ENCODE data around the gene PATJ.
"Not testable (repeated sequence)": the region's sequence is repeated elsewhere in the genome, so short reads cannot be mapped to it uniquely, and the experiment has no call there.

Gene PATJ

DNA sequence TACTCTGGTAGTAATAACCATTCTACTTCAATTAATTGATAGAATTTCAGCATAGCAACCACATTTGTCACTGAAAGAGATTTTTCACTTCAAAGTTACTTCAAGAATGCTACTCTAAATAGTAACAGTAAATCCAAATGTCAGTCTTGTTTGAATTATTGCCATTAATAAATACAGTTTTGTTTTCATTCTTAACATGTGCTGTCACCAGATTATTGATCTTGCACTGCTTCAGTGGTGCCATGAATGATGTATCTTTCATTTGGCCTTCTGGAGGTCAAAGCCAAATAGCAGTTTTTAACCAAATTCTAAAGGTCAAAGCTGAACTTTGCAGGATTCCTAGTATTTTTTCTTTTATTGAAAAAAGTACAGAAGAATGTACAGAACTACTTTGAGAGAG lies 199.5 kb downstream of the PATJ start:
- TF ChIP-seq, protein P1, sequence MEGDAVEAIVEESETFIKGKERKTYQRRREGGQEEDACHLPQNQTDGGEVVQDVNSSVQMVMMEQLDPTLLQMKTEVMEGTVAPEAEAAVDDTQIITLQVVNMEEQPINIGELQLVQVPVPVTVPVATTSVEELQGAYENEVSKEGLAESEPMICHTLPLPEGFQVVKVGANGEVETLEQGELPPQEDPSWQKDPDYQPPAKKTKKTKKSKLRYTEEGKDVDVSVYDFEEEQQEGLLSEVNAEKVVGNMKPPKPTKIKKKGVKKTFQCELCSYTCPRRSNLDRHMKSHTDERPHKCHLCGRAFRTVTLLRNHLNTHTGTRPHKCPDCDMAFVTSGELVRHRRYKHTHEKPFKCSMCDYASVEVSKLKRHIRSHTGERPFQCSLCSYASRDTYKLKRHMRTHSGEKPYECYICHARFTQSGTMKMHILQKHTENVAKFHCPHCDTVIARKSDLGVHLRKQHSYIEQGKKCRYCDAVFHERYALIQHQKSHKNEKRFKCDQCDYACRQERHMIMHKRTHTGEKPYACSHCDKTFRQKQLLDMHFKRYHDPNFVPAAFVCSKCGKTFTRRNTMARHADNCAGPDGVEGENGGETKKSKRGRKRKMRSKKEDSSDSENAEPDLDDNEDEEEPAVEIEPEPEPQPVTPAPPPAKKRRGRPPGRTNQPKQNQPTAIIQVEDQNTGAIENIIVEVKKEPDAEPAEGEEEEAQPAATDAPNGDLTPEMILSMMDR (IDR thresholded peaks at IDR 0.05; ENCODE audit: extremely low read depth, missing control alignments): no peak

DNA sequence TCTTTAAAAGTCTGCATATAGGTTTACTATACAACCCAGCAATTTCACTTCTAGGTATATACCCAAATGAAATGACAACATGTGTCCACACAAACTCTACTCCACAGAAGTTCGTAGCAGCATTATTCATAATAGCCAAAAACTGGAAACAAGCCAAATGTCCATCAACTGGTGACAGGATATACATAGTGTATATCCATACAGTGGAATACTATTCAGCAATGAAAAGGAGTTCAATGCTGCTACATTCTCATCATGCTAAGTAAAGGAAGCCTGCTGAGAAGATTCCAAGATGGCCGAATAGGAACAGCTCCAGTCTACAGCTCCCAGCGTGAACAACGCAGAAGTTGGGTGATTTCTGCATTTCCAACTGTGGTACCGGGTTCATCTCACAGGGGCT lies 200.6 kb downstream of the PATJ start:
- TF ChIP-seq, protein P1 (IDR thresholded peaks at IDR 0.05; ENCODE audit: extremely low read depth, missing control alignments): no peak
- no peak for DNase-seq (ENCODE audit: low spot score)

More for the DNA sequence above, 199.5 kb downstream of the PATJ start:
- no peak for DNase-seq (ENCODE audit: low spot score)

DNA sequence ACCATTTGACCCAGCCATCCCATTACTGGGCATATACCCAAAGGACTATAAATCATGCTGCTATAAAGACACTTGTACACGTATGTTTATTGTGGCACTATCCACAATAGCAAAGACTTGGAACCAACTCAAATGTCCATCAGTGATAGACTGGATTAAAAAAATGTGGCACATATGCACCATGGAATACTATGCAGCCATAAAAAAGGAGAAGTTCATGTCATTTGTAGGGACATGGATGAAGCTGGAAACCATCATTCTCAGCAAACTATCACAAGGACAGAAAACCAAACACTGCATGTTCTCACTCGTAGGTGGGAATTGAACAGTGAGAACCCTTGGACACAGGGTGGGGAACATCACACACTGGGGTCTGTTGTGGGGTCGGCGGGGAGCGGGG lies 206.4 kb downstream of the PATJ start:
- DNase-seq (ENCODE audit: low spot score): not testable (repeated sequence)

DNA sequence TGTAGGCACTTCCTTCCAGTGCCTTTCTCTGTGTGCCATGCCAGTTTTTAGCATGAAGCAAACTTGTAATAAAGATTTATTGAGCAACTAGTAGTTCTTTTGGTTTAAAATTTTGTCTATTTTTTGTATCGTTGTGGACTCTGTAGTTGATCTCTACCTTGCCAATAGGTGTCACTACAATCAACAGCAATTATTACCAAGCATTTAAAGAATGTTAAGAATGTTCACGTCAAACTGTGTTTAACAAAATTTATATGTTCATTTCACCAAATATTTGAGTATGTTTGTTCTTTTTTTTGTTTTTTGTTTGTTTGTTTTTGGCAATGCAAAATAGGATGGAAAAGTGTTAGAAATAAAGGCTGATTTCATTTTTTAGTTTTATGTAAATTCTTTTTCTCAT lies 208.1 kb downstream of the PATJ start:
- no peak for DNase-seq (ENCODE audit: low spot score)
- TF ChIP-seq, protein P1 (IDR thresholded peaks at IDR 0.05; ENCODE audit: extremely low read depth, missing control alignments): no peak

DNA sequence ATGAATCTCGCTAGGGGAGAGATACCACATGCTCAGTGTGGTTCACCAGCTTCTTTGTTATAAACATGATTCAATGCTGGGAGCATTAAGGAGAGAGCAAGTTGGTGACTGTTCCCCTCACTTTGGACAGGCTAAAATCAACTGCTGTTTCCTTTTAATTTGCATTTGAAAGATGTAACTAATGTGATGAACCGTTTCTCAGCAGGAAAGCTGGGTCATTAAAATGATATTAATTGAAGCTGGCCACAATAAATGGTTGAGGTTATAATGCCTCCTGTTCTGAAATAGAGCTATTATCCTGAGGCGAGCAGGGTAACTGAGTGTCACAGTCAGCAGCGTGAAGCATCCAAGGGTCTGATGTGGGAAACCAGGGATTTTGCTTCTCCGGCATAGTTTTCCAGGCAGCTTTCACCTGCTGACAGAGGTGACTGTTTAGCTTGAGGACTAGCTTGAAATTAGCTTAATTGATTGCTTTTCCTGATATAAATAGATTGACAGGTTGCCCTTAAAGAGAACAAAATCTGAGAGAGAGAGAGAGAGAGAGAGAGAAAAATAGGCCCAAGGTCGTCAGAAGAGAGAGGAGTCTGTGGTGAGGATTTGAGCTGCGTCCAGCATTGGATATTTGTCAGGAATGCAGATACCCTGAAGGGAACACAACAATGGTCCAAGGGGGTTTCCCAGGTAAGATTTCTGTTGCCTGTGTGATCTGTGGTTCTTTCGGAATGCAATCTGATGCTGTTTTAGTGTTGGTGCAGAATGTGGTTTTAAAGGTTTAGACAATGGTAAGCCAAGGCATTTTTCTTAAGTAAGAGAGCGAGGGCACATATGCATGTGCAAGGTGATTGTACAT lies 209.7 kb downstream of the PATJ start:
- TF ChIP-seq, protein P1 (IDR thresholded peaks at IDR 0.05; ENCODE audit: extremely low read depth, missing control alignments): no peak
- no peak for DNase-seq (ENCODE audit: low spot score)

DNA sequence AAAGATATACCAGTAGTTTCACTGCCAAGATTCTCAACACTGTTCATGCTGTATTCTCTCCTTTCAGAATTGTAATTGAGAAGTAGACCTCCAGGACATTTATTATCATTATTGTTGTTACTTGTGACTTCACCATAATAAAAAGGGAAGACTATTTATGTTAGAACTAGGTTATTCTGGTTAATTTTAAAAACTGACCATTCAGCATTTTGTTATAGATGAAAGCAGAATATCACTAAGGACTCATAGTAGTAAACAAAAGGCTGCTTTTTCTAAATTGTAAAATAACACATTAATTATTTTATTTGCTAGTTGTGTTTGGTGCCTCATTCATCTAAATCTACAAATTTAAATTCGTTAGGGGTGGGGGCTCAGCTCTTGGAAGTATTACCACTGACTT lies 210.4 kb downstream of the PATJ start:
- TF ChIP-seq, protein P1 (IDR thresholded peaks at IDR 0.05; ENCODE audit: extremely low read depth, missing control alignments): no peak
- no peak for DNase-seq (ENCODE audit: low spot score)

DNA sequence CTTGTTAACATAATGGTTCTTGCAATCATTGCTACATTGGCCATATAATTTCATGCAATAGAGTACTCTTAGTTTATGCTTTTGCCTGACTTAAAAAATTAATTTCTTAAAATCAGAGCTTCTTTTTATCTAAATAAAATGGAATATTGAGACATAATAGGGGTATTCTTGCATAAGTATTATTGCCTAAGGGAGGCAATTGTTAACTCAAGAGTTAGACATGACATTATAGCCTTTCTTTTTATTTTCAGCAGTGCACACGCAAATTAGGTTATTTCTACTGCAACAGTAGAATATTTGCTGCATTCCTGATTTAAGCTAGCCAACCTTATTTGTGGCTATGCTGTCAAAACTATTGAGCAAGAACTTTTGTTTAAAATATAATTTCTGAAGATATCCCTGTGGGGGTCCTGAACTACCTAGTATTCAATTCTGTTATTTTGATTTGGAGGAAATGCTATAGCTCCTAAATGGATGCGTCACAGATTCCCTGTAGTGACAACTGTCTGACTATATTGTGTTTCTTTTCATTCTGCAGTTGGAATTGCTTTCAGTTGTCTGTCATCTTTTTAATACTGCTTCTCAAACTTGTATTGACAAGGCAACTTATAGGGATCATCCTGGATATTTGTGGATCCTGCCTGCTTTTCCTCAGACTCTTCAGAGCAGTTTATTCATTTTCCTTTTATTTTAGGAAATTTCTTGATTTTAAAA lies 211.0 kb downstream of the PATJ start:
- TF ChIP-seq, protein P1 (IDR thresholded peaks at IDR 0.05; ENCODE audit: extremely low read depth, missing control alignments): no peak
- DNase-seq (ENCODE audit: low spot score): no peak

Data from GM20000 (cell line).